ENCODE results near the gene ESR1. TPM values are rescaled to one million over a fixed set of nuclear protein-coding genes. Genes with fewer than 3 reads are reported as not detected.

ESR1 gene
- total and polyA plus RNA-seq, 7 experiments from 2014 or later, result 0.59 to 5.2 (median 2.8) TPM

DNA sequence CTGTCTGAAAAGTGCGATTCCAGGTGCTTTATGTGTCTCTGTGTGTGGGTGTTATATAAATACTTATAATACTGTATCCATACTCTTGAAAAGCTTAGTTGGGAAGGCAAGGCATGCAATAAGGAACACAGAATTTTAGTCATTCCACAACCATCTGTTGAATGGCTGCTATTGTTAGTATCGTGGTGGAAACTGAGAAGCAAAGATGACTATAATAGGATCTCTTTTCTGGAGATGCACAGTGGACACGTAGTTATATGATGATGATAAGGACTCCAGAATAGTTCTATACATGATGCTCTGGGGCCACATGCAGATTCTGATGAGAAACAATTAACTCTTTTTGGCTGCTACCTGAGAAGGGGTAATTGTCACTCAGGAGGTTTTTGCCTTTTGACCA is 25.2 kb downstream of the ESR1 start:
- H3K27me3 ChIP-seq (ENCODE audit: control insufficient read depth in 2 of 2, insufficient read depth in 2 of 2, low read length in 2 of 2), result no peaks in the 10 kb centered on the region
- H3K4me1 ChIP-seq (ENCODE audit: control insufficient read depth in 2 of 2, insufficient read depth in 2 of 2, low read length in 2 of 2), result no peaks in the 10 kb centered on the region
- ATAC-seq (no peak), DNase-seq (no peak)
- intact Hi-C loops (cut with micrococcal nuclease), result no loop called here
- H3K4me3 Mint-ChIP-seq, result no peak overlapping the region
- peaks cover 0 to 4% (median 0%) of the 10 kb centered on the region in 11 donors for H3K9me3 Mint-ChIP-seq
- ChIA-PET CTCF (no interaction called here), POLR2A (no interaction called here)
- H3K27ac ChIP-seq (ENCODE audit: low read depth, low read length), result no peak overlapping the region
- no peaks in the 10 kb centered on the region for H3K36me3 Mint-ChIP-seq
- H3K9me3 ChIP-seq (ENCODE audit: control insufficient read depth in 2 of 3, low read length in 3 of 3), result no peaks in the 10 kb centered on the region
- no peak overlapping the region for H3K4me3 ChIP-seq (ENCODE audit: low read length)
- H3K36me3 ChIP-seq (ENCODE audit: control insufficient read depth in 2 of 3, insufficient read depth in 3 of 3, low read length in 3 of 3), result no peaks in the 10 kb centered on the region
- H3K4me1 Mint-ChIP-seq, result no peaks in the 10 kb centered on the region
- H3K27me3 Mint-ChIP-seq, result peaks cover 0 to 16% (median 0%) of the 10 kb centered on the region in 5 donors
- no peak overlapping the region for H3K27ac Mint-ChIP-seq

DNA sequence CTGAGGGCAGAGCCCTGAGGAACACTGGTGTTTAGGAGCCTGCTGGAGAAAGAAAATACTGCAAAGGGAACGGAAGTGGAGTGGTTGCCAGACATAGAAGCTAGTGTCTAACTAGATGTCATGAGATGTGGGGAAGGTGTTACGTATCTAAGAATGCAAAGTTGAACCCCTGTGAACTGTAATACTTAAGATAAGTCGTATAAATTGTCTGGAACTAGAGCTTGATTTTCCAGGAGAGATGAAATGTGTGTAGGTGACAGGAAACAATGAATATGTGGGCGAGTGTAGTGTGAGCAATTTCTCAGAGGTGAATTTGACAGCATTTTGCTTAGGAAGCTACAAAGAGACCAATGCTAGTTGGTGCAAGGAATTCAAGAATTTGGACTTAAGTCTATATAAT is 27.9 kb downstream of the ESR1 start:
- no peak overlapping the region for H3K4me3 ChIP-seq (ENCODE audit: low read length)
- DNase-seq (no peak), ATAC-seq (no peak)
- no peaks in the 10 kb centered on the region for H3K4me1 Mint-ChIP-seq
- no peak overlapping the region for H3K4me3 Mint-ChIP-seq
- intact Hi-C loops (cut with micrococcal nuclease), result no loop called here
- H3K9me3 Mint-ChIP-seq, result peaks cover 0 to 2% (median 0%) of the 10 kb centered on the region in 11 donors
- H3K27ac Mint-ChIP-seq, result no peak overlapping the region
- no peaks in the 10 kb centered on the region for H3K27me3 ChIP-seq (ENCODE audit: control insufficient read depth in 2 of 2, insufficient read depth in 2 of 2, low read length in 2 of 2)
- ChIA-PET POLR2A (no interaction called here), CTCF (interaction anchor here (0.9 kb wide), 1 partner anchor 15 kb away, joined by 3 read pairs; no protein-coding TSS in a partner anchor)
- H3K4me1 ChIP-seq (ENCODE audit: control insufficient read depth in 2 of 2, insufficient read depth in 2 of 2, low read length in 2 of 2), result no peaks in the 10 kb centered on the region
- no peaks in the 10 kb centered on the region for H3K36me3 ChIP-seq (ENCODE audit: control insufficient read depth in 2 of 3, insufficient read depth in 3 of 3, low read length in 3 of 3)
- H3K27ac ChIP-seq (ENCODE audit: low read depth, low read length), result no peak overlapping the region
- peaks cover 0 to 16% (median 0%) of the 10 kb centered on the region in 5 donors for H3K27me3 Mint-ChIP-seq
- no peaks in the 10 kb centered on the region for H3K36me3 Mint-ChIP-seq
- H3K9me3 ChIP-seq (ENCODE audit: control insufficient read depth in 2 of 3, low read length in 3 of 3), result no peaks in the 10 kb centered on the region

DNA sequence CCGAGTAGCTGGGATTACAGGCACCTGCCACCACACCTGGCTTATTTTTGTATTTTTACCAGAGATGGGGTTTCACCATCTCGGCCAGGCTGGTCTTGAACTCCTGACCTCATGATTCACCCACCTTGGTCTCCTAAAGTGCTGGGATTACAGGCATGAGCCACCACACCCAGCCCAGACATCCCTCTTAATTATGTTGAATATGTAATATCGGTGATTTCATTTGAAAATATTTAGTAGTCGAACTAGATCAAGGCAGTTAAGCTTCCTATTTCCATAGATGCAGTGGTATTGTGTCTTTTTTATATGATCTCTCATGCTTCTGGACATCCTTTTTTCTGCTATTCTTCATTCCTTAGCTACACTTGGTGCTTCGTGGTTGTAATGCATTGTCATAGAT is 29.7 kb downstream of the ESR1 start:
- Mint-ChIP-seq H3K36me3 (peaks cover 0 to under 1% (median 0%) of the 10 kb centered on the region in 5 donors), H3K4me1 (peaks cover 0 to 3% (median 0%) of the 10 kb centered on the region in 7 donors), H3K9me3 (peaks cover 0 to 2% (median 0%) of the 10 kb centered on the region in 11 donors), H3K27me3 (peaks cover 0 to 16% (median 0%) of the 10 kb centered on the region in 5 donors), H3K27ac (no peak overlapping the region), H3K4me3 (no peak overlapping the region)
- ATAC-seq (no peak), DNase-seq (no peak)
- H3K9me3 ChIP-seq (ENCODE audit: control insufficient read depth in 2 of 3, low read length in 3 of 3), result no peaks in the 10 kb centered on the region
- ChIA-PET POLR2A (no interaction called here), CTCF (no interaction called here)
- intact Hi-C loops (cut with micrococcal nuclease), result no loop called here
- H3K27ac ChIP-seq (ENCODE audit: low read depth, low read length), result no peak overlapping the region
- no peaks in the 10 kb centered on the region for H3K4me1 ChIP-seq (ENCODE audit: control insufficient read depth in 2 of 2, insufficient read depth in 2 of 2, low read length in 2 of 2)
- no peaks in the 10 kb centered on the region for H3K27me3 ChIP-seq (ENCODE audit: control insufficient read depth in 2 of 2, insufficient read depth in 2 of 2, low read length in 2 of 2)
- no peak overlapping the region for H3K4me3 ChIP-seq (ENCODE audit: low read length)
- no peaks in the 10 kb centered on the region for H3K36me3 ChIP-seq (ENCODE audit: control insufficient read depth in 2 of 3, insufficient read depth in 3 of 3, low read length in 3 of 3)

DNA sequence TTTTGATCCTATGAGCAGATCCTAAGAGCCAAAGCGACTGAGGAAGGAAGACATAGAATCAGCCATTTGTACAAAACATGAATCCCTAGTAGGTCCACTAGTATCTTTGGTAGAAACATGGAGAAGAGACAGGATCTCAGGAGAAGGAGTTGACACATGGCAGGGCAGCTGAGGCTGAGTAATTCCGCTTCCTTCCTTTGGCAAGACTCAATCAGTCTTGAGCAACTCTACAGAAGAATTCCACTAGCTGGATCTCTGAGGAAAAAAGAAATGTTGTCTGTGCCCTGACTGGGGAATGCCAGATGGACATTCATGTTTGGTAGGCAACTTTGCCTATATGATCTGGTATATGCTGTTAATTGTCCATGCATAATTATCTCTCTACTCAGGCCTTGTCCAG is 35.3 kb downstream of the ESR1 start:
- no peak overlapping the region for H3K27ac ChIP-seq (ENCODE audit: low read depth, low read length)
- POLR2A ChIA-PET, result no interaction called here
- intact Hi-C loops (cut with micrococcal nuclease), result no loop called here
- DNase-seq, result no peak
- H3K4me1 ChIP-seq (ENCODE audit: control insufficient read depth in 2 of 2, insufficient read depth in 2 of 2, low read length in 2 of 2), result no peaks in the 10 kb centered on the region
- H3K27me3 ChIP-seq (ENCODE audit: control insufficient read depth in 2 of 2, insufficient read depth in 2 of 2, low read length in 2 of 2), result no peaks in the 10 kb centered on the region
- CTCF ChIA-PET, result no interaction called here
- ATAC-seq, result no peak
- peaks cover 0 to 8% (median 3%) of the 10 kb centered on the region in 11 donors for H3K9me3 Mint-ChIP-seq
- H3K27ac Mint-ChIP-seq, result no peak overlapping the region
- peaks cover 0 to 3% (median 0%) of the 10 kb centered on the region in 7 donors for H3K4me1 Mint-ChIP-seq
- H3K9me3 ChIP-seq (ENCODE audit: control insufficient read depth in 2 of 3, low read length in 3 of 3), result no peaks in the 10 kb centered on the region
- H3K4me3 Mint-ChIP-seq, result no peak overlapping the region
- no peaks in the 10 kb centered on the region for H3K27me3 Mint-ChIP-seq
- H3K36me3 ChIP-seq (ENCODE audit: control insufficient read depth in 2 of 3, insufficient read depth in 3 of 3, low read length in 3 of 3), result no peaks in the 10 kb centered on the region
- no peak overlapping the region for H3K4me3 ChIP-seq (ENCODE audit: low read length)
- H3K36me3 Mint-ChIP-seq, result peaks cover 0 to 23% (median 18%) of the 10 kb centered on the region in 5 donors

DNA sequence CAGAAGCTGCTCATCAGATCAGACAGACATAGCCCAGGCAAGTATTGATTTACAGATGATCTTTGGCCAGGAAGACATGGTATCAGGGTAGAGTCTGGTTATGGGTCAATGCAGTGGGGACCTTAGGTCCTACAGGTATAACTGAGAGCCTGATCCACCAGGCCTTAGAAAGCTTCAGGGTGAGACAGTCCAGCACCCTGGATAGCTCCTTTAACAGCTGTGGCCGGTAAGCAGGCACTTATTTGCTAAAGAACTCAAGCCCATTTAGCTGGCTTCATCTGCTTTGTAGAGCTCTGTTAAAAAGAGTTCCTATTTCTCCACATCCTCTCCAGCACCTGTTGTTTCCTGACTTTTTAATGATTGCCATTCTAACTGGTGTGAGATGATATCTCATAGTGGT is 39.6 kb downstream of the ESR1 start:
- H3K4me1 ChIP-seq (ENCODE audit: control insufficient read depth in 2 of 2, insufficient read depth in 2 of 2, low read length in 2 of 2), result no peaks in the 10 kb centered on the region
- no peaks in the 10 kb centered on the region for H3K27me3 ChIP-seq (ENCODE audit: control insufficient read depth in 2 of 2, insufficient read depth in 2 of 2, low read length in 2 of 2)
- no peak overlapping the region for H3K4me3 Mint-ChIP-seq
- H3K4me1 Mint-ChIP-seq, result no peaks in the 10 kb centered on the region
- H3K36me3 ChIP-seq (ENCODE audit: control insufficient read depth in 2 of 3, insufficient read depth in 3 of 3, low read length in 3 of 3), result no peaks in the 10 kb centered on the region
- peaks cover 0 to 8% (median 3%) of the 10 kb centered on the region in 11 donors for H3K9me3 Mint-ChIP-seq
- DNase-seq, result no peak
- ChIA-PET POLR2A (no interaction called here), CTCF (no interaction called here)
- ATAC-seq, result no peak
- H3K27me3 Mint-ChIP-seq, result no peaks in the 10 kb centered on the region
- H3K4me3 ChIP-seq (ENCODE audit: low read length), result no peak overlapping the region
- intact Hi-C loops (cut with micrococcal nuclease), result no loop called here
- H3K27ac ChIP-seq (ENCODE audit: low read depth, low read length), result no peak overlapping the region
- H3K9me3 ChIP-seq (ENCODE audit: control insufficient read depth in 2 of 3, low read length in 3 of 3), result no peaks in the 10 kb centered on the region
- peaks cover 0 to 28% (median 24%) of the 10 kb centered on the region in 5 donors for H3K36me3 Mint-ChIP-seq
- no peak overlapping the region for H3K27ac Mint-ChIP-seq

DNA sequence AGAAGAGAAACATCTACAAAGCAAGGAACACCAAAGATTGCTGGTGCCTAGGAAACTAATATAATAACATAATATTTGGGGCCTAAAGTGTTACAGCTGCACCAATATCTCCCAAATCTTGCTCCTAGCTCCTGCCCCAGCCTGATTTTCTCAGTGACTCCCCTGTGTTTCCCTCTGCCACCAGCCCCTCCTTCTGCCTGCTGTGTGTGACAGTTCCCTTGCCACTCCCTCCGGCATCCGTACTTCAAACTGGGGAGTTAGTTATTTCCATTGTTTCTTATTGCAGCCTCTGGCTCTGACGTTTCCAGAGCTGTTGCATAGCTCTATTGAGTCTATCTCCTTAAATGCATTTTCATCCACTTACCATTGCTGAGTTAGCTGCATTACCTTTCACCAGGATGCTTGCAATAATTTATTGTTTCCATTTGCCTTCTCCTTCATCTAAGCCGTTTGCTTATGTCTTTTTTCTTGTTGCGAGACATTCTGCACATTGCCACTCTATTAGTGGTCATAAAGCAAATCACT is 43.1 kb downstream of the ESR1 start:
- CTCF ChIA-PET, result no interaction called here
- DNase-seq, result no peak
- Histone ChIP-seq H3K9me3 (ENCODE audit: control insufficient read depth in 2 of 3, low read length in 3 of 3) (no peaks in the 10 kb centered on the region), H3K36me3 (ENCODE audit: control insufficient read depth in 2 of 3, insufficient read depth in 3 of 3, low read length in 3 of 3) (no peaks in the 10 kb centered on the region), H3K4me1 (ENCODE audit: control insufficient read depth in 2 of 2, insufficient read depth in 2 of 2, low read length in 2 of 2) (no peaks in the 10 kb centered on the region), H3K27ac (ENCODE audit: low read depth, low read length) (no peak overlapping the region), H3K27me3 (ENCODE audit: control insufficient read depth in 2 of 2, insufficient read depth in 2 of 2, low read length in 2 of 2) (no peaks in the 10 kb centered on the region), H3K4me3 (ENCODE audit: low read length) (no peak overlapping the region)
- Mint-ChIP-seq H3K4me3 (no peak overlapping the region), H3K4me1 (no peaks in the 10 kb centered on the region), H3K9me3 (peaks cover 0 to 8% (median 3%) of the 10 kb centered on the region in 11 donors), H3K36me3 (peaks cover 0 to 19% (median 9%) of the 10 kb centered on the region in 5 donors), H3K27ac (peak overlapping the region in 1 of 9 donors; percentile 41), H3K27me3 (no peaks in the 10 kb centered on the region)
- POLR2A ChIA-PET, result no interaction called here
- no peak for ATAC-seq
- intact Hi-C loops (cut with micrococcal nuclease), result no loop called here

DNA sequence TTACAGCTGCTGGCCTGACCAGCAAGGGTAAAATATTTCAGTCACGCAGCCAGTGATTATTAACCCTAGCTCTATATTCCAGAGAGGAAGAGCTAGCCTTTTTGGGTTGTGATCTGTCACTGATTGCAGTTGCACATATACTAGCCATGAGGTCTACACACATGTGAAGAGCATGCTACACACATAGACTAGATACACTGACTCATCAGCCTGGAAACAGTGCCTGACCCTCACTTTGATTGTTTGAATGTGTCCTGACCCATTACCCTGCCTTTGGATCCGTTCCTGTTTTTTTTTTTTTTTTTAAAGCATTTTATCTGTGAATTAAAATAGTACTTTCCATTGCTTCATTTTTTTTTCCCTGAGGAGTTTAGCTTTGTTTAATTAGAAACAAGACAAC is 50.8 kb downstream of the ESR1 start:
- intact Hi-C loops (cut with micrococcal nuclease), result no loop called here
- CTCF ChIA-PET, result no interaction called here
- H3K36me3 Mint-ChIP-seq, result peaks cover 0 to 7% (median 0%) of the 10 kb centered on the region in 5 donors

More for the DNA sequence above, 50.8 kb downstream of the ESR1 start:
- H3K27me3 Mint-ChIP-seq, result peaks cover 0 to 3% (median 0%) of the 10 kb centered on the region in 5 donors
- DNase-seq (no peak), ATAC-seq (no peak)
- Histone ChIP-seq H3K4me1 (ENCODE audit: control insufficient read depth in 2 of 2, insufficient read depth in 2 of 2, low read length in 2 of 2) (no peaks in the 10 kb centered on the region), H3K27ac (ENCODE audit: low read depth, low read length) (no peak overlapping the region), H3K4me3 (ENCODE audit: low read length) (no peak overlapping the region), H3K36me3 (ENCODE audit: control insufficient read depth in 2 of 3, insufficient read depth in 3 of 3, low read length in 3 of 3) (no peaks in the 10 kb centered on the region), H3K27me3 (ENCODE audit: control insufficient read depth in 2 of 2, insufficient read depth in 2 of 2, low read length in 2 of 2) (no peaks in the 10 kb centered on the region), H3K9me3 (ENCODE audit: control insufficient read depth in 2 of 3, low read length in 3 of 3) (no peaks in the 10 kb centered on the region)
- H3K4me1 Mint-ChIP-seq, result no peaks in the 10 kb centered on the region
- peaks cover 0 to 2% (median 0%) of the 10 kb centered on the region in 11 donors for H3K9me3 Mint-ChIP-seq
- no peak overlapping the region for H3K4me3 Mint-ChIP-seq
- POLR2A ChIA-PET, result no interaction called here
- no peak overlapping the region for H3K27ac Mint-ChIP-seq

All from naive thymus-derived CD4-positive, alpha-beta T cell (primary cell).